Mesothelial cell of epicardium (in vitro differentiated cells): ENCODE measurements around the gene ARHGAP11B. TPM values are rescaled to one million over a fixed set of nuclear protein-coding genes. Genes with fewer than 3 reads are reported as not detected.

Experiments used
- total RNA-seq: library from RNA; stranded (reverse); gene quantifications from 3 replicates; pipeline ENCODE4 v1.2.1, GENCODE V29; 2021

Gene ARHGAP11B

Other genes starting within 250 kb of the ARHGAP11B start
- gene CHRFAM7A, start 232.6 kb upstream of the ARHGAP11B start, total RNA-seq, result 0.33 to 1.5 TPM (median 0.99 TPM) in 3 replicates
- 4.6 to 8.0 TPM (median 7.3 TPM) in 3 replicates for gene GOLGA8R, start 211.9 kb upstream of the ARHGAP11B start, total RNA-seq
- 0.49 to 1.9 TPM (median 0.87 TPM) in 3 replicates for gene GOLGA8Q, start 74.1 kb upstream of the ARHGAP11B start, total RNA-seq
- gene GOLGA8H, start 22.1 kb upstream of the ARHGAP11B start, total RNA-seq, result 0.29 to 0.51 TPM (median 0.47 TPM) in 3 replicates